T-cell (primary cell): ENCODE results near the gene SLC24A4. TPM values are rescaled to one million over a fixed set of nuclear protein-coding genes. Genes with fewer than 3 reads are reported as not detected.

Experiments
- ATAC-seq, 4 experiments: fragments of 200-7000 bp in 3 of 4; fragments of 150-1000 bp in 1 of 4; cut with Tn5 transposase; replicated peaks in 1 of 4; 1 replicate in 3 of 4; 2 replicates in 1 of 4; pipeline ENCODE4 v1.10.0; 2021; ENCODE audit warnings: moderate library complexity in 3 of 4, mild to moderate bottlenecking in 2 of 4, moderate number of reproducible peaks in 1 of 4
- CTCF ChIA-PET, 2 donors: fragments of 300-600 bp; sonication (Branson Sonifier 250); formaldehyde crosslinking; loops; one replicate each; lab custom pipeline; 2022; ENCODE audit warnings: antibody characterized with exemption in 2 of 2; lab: Charles Lee
- POLR2A ChIA-PET, 2 donors: fragments of 300-600 bp; sonication (Branson Sonifier 250); formaldehyde crosslinking; loops; one replicate each; lab custom pipeline; 2022; ENCODE audit warnings: antibody characterized with exemption in 2 of 2; lab: Charles Lee
- DNase-seq, 35 experiments: peaks; one replicate each; pipeline versions ENCODE4 v3.0.0 to v3.0.0-alpha.2; 2013 to 2023
- H3K27ac ChIP-seq: one replicate; pipeline ENCODE4 v1.5.1; 2013; ENCODE audit warnings: low read length
- H3K27me3 ChIP-seq, 2 experiments: replicated peaks in 1 of 2; 1 replicate in 1 of 2; 2 replicates in 1 of 2; pipeline versions ENCODE4 v1.6.1 to v1.7.0; 2013; ENCODE audit warnings: low read length in 1 of 2, mixed read lengths in 1 of 2; ENCODE audit not compliant: control insufficient read depth in 2 of 2, insufficient read depth in 2 of 2; ENCODE audit errors: extremely low read depth in 1 of 2
- H3K36me3 ChIP-seq, 2 donors: 1 replicate in 1 of 2; 2 replicates in 1 of 2; pipeline versions ENCODE4 v1.6.1 to v1.7.0; 2013; ENCODE audit warnings: low read length in 1 of 2; ENCODE audit not compliant: control insufficient read depth in 2 of 2, insufficient read depth in 1 of 2; ENCODE audit errors: extremely low read depth in 1 of 2
- H3K4me1 ChIP-seq, 2 experiments: 1 replicate in 1 of 2; 2 replicates in 1 of 2; pipeline versions ENCODE4 v1.6.1 to v1.7.0; 2013; ENCODE audit warnings: low read length in 2 of 2, mixed read lengths in 1 of 2; ENCODE audit not compliant: insufficient read depth in 2 of 2, control insufficient read depth in 1 of 2; ENCODE audit errors: extremely low read depth in 1 of 2
- H3K4me3 ChIP-seq, 2 donors: 1 replicate in 1 of 2; 2 replicates in 1 of 2; pipeline versions ENCODE4 v1.5.1 to v1.7.0; 2013; ENCODE audit warnings: mild to moderate bottlenecking in 2 of 2, low read length in 1 of 2, moderate library complexity in 1 of 2; ENCODE audit not compliant: control insufficient read depth in 1 of 2; ENCODE audit errors: extremely low read depth in 1 of 2
- H3K9me3 ChIP-seq: 2 replicates; pipeline ENCODE4 v1.7.0; 2013
- H3K27ac Mint-ChIP-seq, 2 donors: one replicate each; pipeline ENCODE4 v1.8.0; 2020 to 2021; ENCODE audit warnings: mild to moderate bottlenecking in 2 of 2, mixed read lengths in 2 of 2
- H3K27me3 Mint-ChIP-seq, 2 donors: one replicate each; pipeline ENCODE4 v1.8.0; 2021 to 2022; ENCODE audit warnings: mixed read lengths in 2 of 2
- H3K36me3 Mint-ChIP-seq: one replicate; pipeline ENCODE4 v1.8.0; 2021; ENCODE audit warnings: mixed read lengths
- H3K4me1 Mint-ChIP-seq, 3 donors: one replicate each; pipeline ENCODE4 v1.8.0; 2020 to 2022; ENCODE audit warnings: mixed read lengths in 3 of 3, mild to moderate bottlenecking in 1 of 3
- H3K4me3 Mint-ChIP-seq, 3 donors: one replicate each; pipeline ENCODE4 v1.8.0; 2020 to 2022; ENCODE audit warnings: mild to moderate bottlenecking in 3 of 3, mixed read lengths in 3 of 3, moderate library complexity in 3 of 3
- H3K9me3 Mint-ChIP-seq, 3 donors: one replicate each; pipeline ENCODE4 v1.8.0; 2020 to 2022; ENCODE audit warnings: mixed read lengths in 3 of 3
- WGBS: methylation state at CpG from one replicate; pipeline ENCODE4 v1.1.5; 2013; ENCODE audit warnings: missing lambda C conversion rate; ENCODE audit not compliant: insufficient coverage; 5-methylcytosine and 5-hydroxymethylcytosine counted together
- total RNA-seq, 35 experiments: library from RNA in 6 of 35; stranded (reverse) in 6 of 35; fragments of 120-200 nt in 1 of 35; gene quantifications; one replicate each; pipeline versions ENCODE4 v1.2.1 to v1.2.4 and lab custom pipeline; 2013 to 2026

Gene SLC24A4
- total RNA-seq, 5 donors from 2014 or later (not counting 1 experiment from before 2014, with no cell fraction given): 0.14 to 0.15 TPM; not detected in 3

DNA sequence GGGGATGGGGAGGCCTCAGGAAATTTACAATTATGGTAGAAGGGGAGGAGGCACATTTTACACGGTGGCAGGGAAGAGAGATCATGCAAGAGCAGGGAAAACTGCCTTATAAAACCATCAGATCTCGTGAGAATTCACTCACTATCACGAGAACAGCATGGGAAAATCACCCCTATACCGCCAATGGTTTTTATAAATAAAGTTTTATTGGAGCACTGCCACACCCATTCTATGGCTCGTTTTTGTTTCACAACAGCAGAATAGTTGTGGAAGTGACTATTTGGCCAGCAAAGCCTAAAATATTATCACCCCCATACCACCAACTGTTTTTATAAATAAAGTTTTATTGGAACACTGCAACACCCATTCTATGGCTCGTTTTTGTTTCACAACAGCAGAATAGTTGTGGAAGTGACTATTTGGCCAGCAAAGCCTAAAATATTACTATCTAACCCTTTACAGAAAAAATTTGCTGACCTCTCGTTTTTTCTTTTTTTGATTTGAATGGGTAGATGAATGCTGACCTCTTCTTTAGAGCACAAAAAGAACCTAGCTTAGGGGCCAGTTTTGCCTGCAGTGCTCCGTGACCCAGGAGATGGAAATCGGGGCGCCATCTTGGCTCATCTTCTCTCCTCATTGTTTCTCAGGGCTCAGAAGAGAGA lies 113.3 kb downstream of the SLC24A4 start:
- H3K27ac Mint-ChIP-seq: no peak overlapping the region
- CTCF ChIA-PET: no interaction called here
- POLR2A ChIA-PET: no interaction called here

GRCh38 chr14:92437309-92437708 lies 114.3 kb downstream of the SLC24A4 start:
- H3K36me3 Mint-ChIP-seq: no peaks in the 10 kb centered on the region
- no peak overlapping the region for H3K4me3 Mint-ChIP-seq
- WGBS: 78% methylated on average over 4 of the region's 5 CpGs
- Histone ChIP-seq H3K27ac (no peak overlapping the region), H3K36me3 (no peaks in the 10 kb centered on the region), H3K27me3 (peaks cover 0 to 24% of the 10 kb centered on the region in 2 experiments), H3K4me1 (peaks cover 0 to 28% of the 10 kb centered on the region in 2 experiments), H3K4me3 (no peak overlapping the region), H3K9me3 (no peaks in the 10 kb centered on the region)
- POLR2A ChIA-PET: no interaction called here
- no peak for ATAC-seq
- no peak overlapping the region for H3K27ac Mint-ChIP-seq
- no peak for DNase-seq
- peaks cover 0 to 2% of the 10 kb centered on the region in 2 donors for H3K27me3 Mint-ChIP-seq
- CTCF ChIA-PET: no interaction called here
- H3K9me3 Mint-ChIP-seq: peaks cover 0 to 2% (median 0%) of the 10 kb centered on the region in 3 donors
- H3K4me1 Mint-ChIP-seq: peaks cover 0 to 11% (median 2%) of the 10 kb centered on the region in 3 donors

More for the DNA sequence above, 113.3 kb downstream of the SLC24A4 start:
- DNase-seq (no peak), ATAC-seq (no peak)
- Histone ChIP-seq H3K9me3 (no peaks in the 10 kb centered on the region), H3K27me3 (peaks cover 0 to 17% of the 10 kb centered on the region in 2 experiments), H3K27ac (no peak overlapping the region), H3K4me3 (no peak overlapping the region), H3K36me3 (no peaks in the 10 kb centered on the region), H3K4me1 (peaks cover 0 to 18% of the 10 kb centered on the region in 2 experiments)
- Mint-ChIP-seq H3K27me3 (peaks cover 0 to 2% of the 10 kb centered on the region in 2 donors), H3K9me3 (peaks cover 0 to 2% (median 0%) of the 10 kb centered on the region in 3 donors), H3K4me1 (peaks cover 0 to 2% (median 2%) of the 10 kb centered on the region in 3 donors), H3K4me3 (no peak overlapping the region), H3K36me3 (no peaks in the 10 kb centered on the region)
- WGBS: no CpG with 5 or more reads among the region's 10 CpGs

- no peak overlapping the region for H3K27ac Mint-ChIP-seq
- ATAC-seq: no peak
- 21% methylated on average over 3 of the region's 12 CpGs for WGBS
Measured at GRCh38 chr14:92437729-92438285, 114.8 kb downstream of the SLC24A4 start.

GRCh38 chr14:92439537-92440344 lies 116.8 kb downstream of the SLC24A4 start:
- H3K9me3 Mint-ChIP-seq: no peaks in the 10 kb centered on the region
- Histone ChIP-seq H3K4me3 (no peak overlapping the region), H3K36me3 (no peaks in the 10 kb centered on the region), H3K27ac (no peak overlapping the region), H3K9me3 (no peaks in the 10 kb centered on the region), H3K4me1 (peaks cover 0 to 36% of the 10 kb centered on the region in 2 experiments), H3K27me3 (peaks cover 0 to 31% of the 10 kb centered on the region in 2 experiments)
- no peaks in the 10 kb centered on the region for H3K36me3 Mint-ChIP-seq
- H3K4me3 Mint-ChIP-seq: no peak overlapping the region
- WGBS: 100% methylated on average over 2 of the region's 12 CpGs
- DNase-seq: no peak
- ChIA-PET POLR2A (no interaction called here), CTCF (no interaction called here)
- H3K27ac Mint-ChIP-seq: no peak overlapping the region
- H3K27me3 Mint-ChIP-seq: peaks cover 0 to 2% of the 10 kb centered on the region in 2 donors
- H3K4me1 Mint-ChIP-seq: peaks cover 0 to 12% (median 2%) of the 10 kb centered on the region in 3 donors
- no peak for ATAC-seq

More at GRCh38 chr14:92437729-92438285, 114.8 kb downstream of the SLC24A4 start:
- peaks cover 0 to 2% (median 0%) of the 10 kb centered on the region in 3 donors for H3K9me3 Mint-ChIP-seq
- no peak overlapping the region for H3K4me3 Mint-ChIP-seq
- no peaks in the 10 kb centered on the region for H3K9me3 ChIP-seq
- CTCF ChIA-PET: no interaction called here
- DNase-seq: no peak
- H3K4me1 Mint-ChIP-seq: peaks cover 0 to 12% (median 2%) of the 10 kb centered on the region in 3 donors
- H3K36me3 Mint-ChIP-seq: no peaks in the 10 kb centered on the region
- H3K27me3 ChIP-seq: peaks cover 0 to 24% of the 10 kb centered on the region in 2 experiments
- peaks cover 0 to 33% of the 10 kb centered on the region in 2 experiments for H3K4me1 ChIP-seq
- peaks cover 0 to 2% of the 10 kb centered on the region in 2 donors for H3K27me3 Mint-ChIP-seq
- POLR2A ChIA-PET: no interaction called here
- H3K36me3 ChIP-seq: no peaks in the 10 kb centered on the region
- no peak overlapping the region for H3K27ac ChIP-seq
- H3K4me3 ChIP-seq: no peak overlapping the region

GRCh38 chr14:92440345-92441003 lies 117.5 kb downstream of the SLC24A4 start:
- Histone ChIP-seq H3K9me3 (no peaks in the 10 kb centered on the region), H3K4me1 (peaks cover 0 to 36% of the 10 kb centered on the region in 2 experiments), H3K27ac (no peak overlapping the region), H3K4me3 (no peak overlapping the region), H3K36me3 (no peaks in the 10 kb centered on the region), H3K27me3 (peaks cover 0 to 31% of the 10 kb centered on the region in 2 experiments)
- WGBS: 82% methylated on average over 3 of the region's 7 CpGs
- no peaks in the 10 kb centered on the region for H3K9me3 Mint-ChIP-seq
- POLR2A ChIA-PET: no interaction called here
- DNase-seq: no peak
- H3K27ac Mint-ChIP-seq: no peak overlapping the region
- peaks cover 0 to 2% of the 10 kb centered on the region in 2 donors for H3K27me3 Mint-ChIP-seq
- CTCF ChIA-PET: no interaction called here
- H3K4me3 Mint-ChIP-seq: no peak overlapping the region
- peaks cover 0 to 12% (median 2%) of the 10 kb centered on the region in 3 donors for H3K4me1 Mint-ChIP-seq
- ATAC-seq: no peak
- no peaks in the 10 kb centered on the region for H3K36me3 Mint-ChIP-seq
